ENCODE data around the gene ERC2.

DNA sequence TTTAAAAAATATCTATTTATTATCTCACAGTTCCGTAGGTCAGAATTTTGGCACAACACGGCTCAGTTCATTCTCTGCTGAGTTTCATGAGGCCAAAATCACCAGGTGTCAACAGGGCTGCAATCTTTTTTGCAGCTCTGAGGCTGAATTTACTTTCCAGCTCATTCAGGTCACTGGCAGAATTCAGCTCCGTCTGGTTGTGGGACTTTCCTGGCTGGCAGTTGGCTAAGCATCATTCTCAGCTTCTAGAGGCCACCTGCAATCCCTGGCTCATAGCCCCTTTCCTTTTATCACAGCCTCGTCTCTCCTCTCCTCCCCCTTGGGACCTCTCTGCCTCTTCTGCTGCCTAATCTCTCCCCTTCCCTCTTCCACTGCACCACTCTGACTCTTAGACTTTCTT lies 807.1 kb downstream of the ERC2 start:
- TF ChIP-seq POLR2A (IDR thresholded peaks at IDR 0.05; ENCODE audit: extremely low read depth, insufficient read length) = no peak
- TF ChIP-seq, protein P1, sequence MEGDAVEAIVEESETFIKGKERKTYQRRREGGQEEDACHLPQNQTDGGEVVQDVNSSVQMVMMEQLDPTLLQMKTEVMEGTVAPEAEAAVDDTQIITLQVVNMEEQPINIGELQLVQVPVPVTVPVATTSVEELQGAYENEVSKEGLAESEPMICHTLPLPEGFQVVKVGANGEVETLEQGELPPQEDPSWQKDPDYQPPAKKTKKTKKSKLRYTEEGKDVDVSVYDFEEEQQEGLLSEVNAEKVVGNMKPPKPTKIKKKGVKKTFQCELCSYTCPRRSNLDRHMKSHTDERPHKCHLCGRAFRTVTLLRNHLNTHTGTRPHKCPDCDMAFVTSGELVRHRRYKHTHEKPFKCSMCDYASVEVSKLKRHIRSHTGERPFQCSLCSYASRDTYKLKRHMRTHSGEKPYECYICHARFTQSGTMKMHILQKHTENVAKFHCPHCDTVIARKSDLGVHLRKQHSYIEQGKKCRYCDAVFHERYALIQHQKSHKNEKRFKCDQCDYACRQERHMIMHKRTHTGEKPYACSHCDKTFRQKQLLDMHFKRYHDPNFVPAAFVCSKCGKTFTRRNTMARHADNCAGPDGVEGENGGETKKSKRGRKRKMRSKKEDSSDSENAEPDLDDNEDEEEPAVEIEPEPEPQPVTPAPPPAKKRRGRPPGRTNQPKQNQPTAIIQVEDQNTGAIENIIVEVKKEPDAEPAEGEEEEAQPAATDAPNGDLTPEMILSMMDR (IDR thresholded peaks at IDR 0.05; ENCODE audit: low read depth, low read length) = no peak
- TF ChIP-seq MAX (IDR thresholded peaks at IDR 0.05; ENCODE audit: low read depth, low read length) = no peak
- TF ChIP-seq MYC (IDR thresholded peaks at IDR 0.05; ENCODE audit: low read depth, low read length) = no peak

Measured in NB4 (cell line).